Keratinocyte (primary cell): ENCODE measurements around the gene POLR2L. TPM values are rescaled to one million over a fixed set of nuclear protein-coding genes. Genes with fewer than 3 reads are reported as not detected.

Experiments used
- DNase-seq: peaks from one replicate; pipeline ENCODE4 v3.0.0-alpha.2; 2011; ENCODE audit warnings: low read depth, missing footprints, low spot score
- FAIRE-seq: peaks from 2 replicates; lab custom pipeline; 2011; peaks lifted over from hg19 to GRCh38; lab: Jason Lieb, UNC
- H2AFZ ChIP-seq: 2 replicates; pipeline ENCODE4 v1.6.0; 2012; ENCODE audit warnings: low read length, control low read depth, inconsistent platforms; ENCODE audit not compliant: control insufficient read depth
- H3K27ac ChIP-seq: 2 replicates; pipeline ENCODE4 v1.5.1; 2011; ENCODE audit warnings: low read length; ENCODE audit not compliant: control insufficient read depth, insufficient read depth
- H3K27me3 ChIP-seq: 3 replicates; pipeline ENCODE4 v1.6.0; 2011; ENCODE audit warnings: low read length; ENCODE audit not compliant: control insufficient read depth, insufficient read depth; ENCODE audit errors: extremely low read depth
- H3K36me3 ChIP-seq, 2 experiments: 2 replicates in 1 of 2; 3 replicates in 1 of 2; pipeline ENCODE4 v1.5.1; 2011; ENCODE audit warnings: low read length in 2 of 2, mild to moderate bottlenecking in 1 of 2; ENCODE audit not compliant: control insufficient read depth in 2 of 2, insufficient read depth in 2 of 2; ENCODE audit errors: extremely low read depth in 1 of 2
- H3K4me1 ChIP-seq: 3 replicates; pipeline ENCODE4 v1.5.1; 2011; ENCODE audit warnings: low read length; ENCODE audit not compliant: control insufficient read depth, insufficient read depth; ENCODE audit errors: extremely low read depth
- H3K4me2 ChIP-seq: 3 replicates; pipeline ENCODE4 v1.6.0; 2011; ENCODE audit warnings: low read depth, low read length; ENCODE audit not compliant: control insufficient read depth, insufficient read depth; ENCODE audit errors: extremely low read depth
- H3K4me3 ChIP-seq, 3 experiments: fragments of 200-600 bp in 1 of 3; sonication (generic) in 1 of 3; 2 replicates in 2 of 3; 3 replicates in 1 of 3; pipeline ENCODE4 v1.5.1; 2011 to 2016; ENCODE audit warnings: low read length in 3 of 3, mild to moderate bottlenecking in 3 of 3, control low read depth in 2 of 3, inconsistent platforms in 1 of 3, low read depth in 1 of 3, mixed read lengths in 1 of 3, mixed run types in 1 of 3, moderate library complexity in 1 of 3; ENCODE audit not compliant: control insufficient read depth in 2 of 3, insufficient read depth in 2 of 3; ENCODE audit errors: extremely low read depth in 1 of 3
- H3K79me2 ChIP-seq: 2 replicates; pipeline ENCODE4 v1.6.0; 2012; ENCODE audit warnings: low read length; ENCODE audit not compliant: control insufficient read depth, insufficient read depth
- H3K9ac ChIP-seq: 3 replicates; pipeline ENCODE4 v1.6.0; 2011; ENCODE audit warnings: low read length; ENCODE audit not compliant: control insufficient read depth, insufficient read depth; ENCODE audit errors: extremely low read depth
- H3K9me1 ChIP-seq: 3 replicates; pipeline ENCODE4 v1.6.0; 2011; ENCODE audit warnings: low read length; ENCODE audit not compliant: control insufficient read depth, insufficient read depth; ENCODE audit errors: extremely low read depth
- H3K9me3 ChIP-seq: 2 replicates; pipeline ENCODE4 v1.5.1; 2012; ENCODE audit warnings: low read depth, low read length; ENCODE audit not compliant: control insufficient read depth
- H4K20me1 ChIP-seq: 3 replicates; pipeline ENCODE4 v1.6.0; 2011; ENCODE audit warnings: low read length; ENCODE audit not compliant: control insufficient read depth, insufficient read depth; ENCODE audit errors: extremely low read depth
- CTCF ChIP-seq, 3 experiments: IDR thresholded peaks in 1 of 3; conservative IDR thresholded peaks in 1 of 3; optimal IDR thresholded peaks in 1 of 3; 2 replicates in 2 of 3; 3 replicates in 1 of 3; pipeline versions ENCODE3 to v1.5.1; 2011; ENCODE audit warnings: low read length in 3 of 3, mild to moderate bottlenecking in 3 of 3, moderate library complexity in 2 of 3, control low read depth in 1 of 3, inconsistent platforms in 1 of 3; ENCODE audit not compliant: insufficient read depth in 2 of 3; ENCODE audit errors: extremely low read depth in 1 of 3
- EZH2 ChIP-seq: IDR thresholded peaks from one replicate; pipeline ENCODE4 v1.6.1; 2012; ENCODE audit warnings: inconsistent platforms, mild to moderate bottlenecking, low read length, moderate library complexity
- dilution Hi-C: fragments of 300-500 bp; cut with MboI; formaldehyde crosslinking; loops from one replicate; pipeline ENCODE4 v1.7.0; 2020; ENCODE audit warnings: low sequenced_read_pairs; ENCODE audit not compliant: extremely low pct_ligation_motif_present
- polyA plus RNA-seq, 5 experiments: library from polyadenylated mRNA; depleted of rRNA in 3 of 5; stranded (reverse) in 3 of 5; stranded (forward) in 1 of 5; unstranded in 1 of 5; fragments of >200 nt; gene quantifications; 1 replicate in 1 of 5; 2 replicates in 3 of 5; 3 replicates in 1 of 5; pipeline versions ENCODE4 v1.2.1 to v1.2.3, GENCODE V29; 2011 to 2012; ENCODE audit warnings: missing spikeins in 2 of 5, low read depth in 1 of 5, low replicate concordance in 1 of 5

The POLR2L gene
- polyA plus RNA-seq, 1 donor (not counting 4 experiments of a cell fraction or from before 2014, with no cell fraction given) = 145 TPM

- TF ChIP-seq CTCF (optimal IDR thresholded peaks at IDR 0.05 in 1 of 3, IDR thresholded peaks at IDR 0.05 in 1 of 3, conservative IDR thresholded peaks at IDR 0.05 in 1 of 3; ENCODE audit: extremely low read depth in 1 of 3, insufficient read depth in 2 of 3, low read length in 3 of 3) (no peak), EZH2 (no peak)
Observed at GRCh38 chr11:841981-842369, 354 bp downstream of the POLR2L start.

GRCh38 chr11:839875-840617 lies 2.3 kb downstream of the POLR2L start:
- H3K9me3 ChIP-seq = no peaks in the 10 kb centered on the region
- H2AFZ ChIP-seq = no peak overlapping the region
- TF ChIP-seq CTCF (optimal IDR thresholded peaks at IDR 0.05 in 1 of 3, IDR thresholded peaks at IDR 0.05 in 1 of 3, conservative IDR thresholded peaks at IDR 0.05 in 1 of 3; ENCODE audit: extremely low read depth in 1 of 3, insufficient read depth in 2 of 3, low read length in 3 of 3) (peak in 2 of 3 experiments; percentile 63 to 74), EZH2 (no peak)
- H3K4me2 ChIP-seq = peak overlapping the region; percentile 82
- H3K27me3 ChIP-seq = no peaks in the 10 kb centered on the region
- H3K79me2 ChIP-seq = peaks cover 63% of the 10 kb centered on the region
- peaks cover 34% of the 10 kb centered on the region for H3K4me1 ChIP-seq
- FAIRE-seq = no peak
- H3K4me3 ChIP-seq = peak overlapping the region; percentile 92 to 96 (median 95)
- peaks cover 20% of the 10 kb centered on the region for H4K20me1 ChIP-seq
- DNase-seq = no peak
- peaks cover 28 to 30% of the 10 kb centered on the region in 2 experiments for H3K36me3 ChIP-seq
- H3K9ac ChIP-seq = peak overlapping the region; percentile 90
- H3K9me1 ChIP-seq = peaks cover 3% of the 10 kb centered on the region
- H3K27ac ChIP-seq = no peak overlapping the region
- dilution Hi-C loops = no loop called here

More at GRCh38 chr11:841981-842369, 354 bp downstream of the POLR2L start:
- Histone ChIP-seq H3K9me1 (peaks cover 6% of the 10 kb centered on the region), H3K4me3 (peak overlapping the region; percentile 92 to 96 (median 95)), H3K4me2 (peak overlapping the region; percentile 82), H4K20me1 (peaks cover 19% of the 10 kb centered on the region), H3K27ac (peak overlapping the region; percentile 83), H3K4me1 (peaks cover 50% of the 10 kb centered on the region), H3K79me2 (peaks cover 54% of the 10 kb centered on the region), H2AFZ (no peak overlapping the region), H3K27me3 (no peaks in the 10 kb centered on the region), H3K9me3 (no peaks in the 10 kb centered on the region), H3K9ac (peak overlapping the region; percentile 90), H3K36me3 (peaks cover 23 to 30% of the 10 kb centered on the region in 2 experiments)
- DNase-seq (no peak), FAIRE-seq (no peak)
- dilution Hi-C loops = no loop called here
